ENCODE data around the gene ZNF385D. TPM values are rescaled to one million over a fixed set of nuclear protein-coding genes. Genes with fewer than 3 reads are reported as not detected.

Gene ZNF385D
- total and polyA plus RNA-seq, 2 of the 13 experiments (the other 11 are each of a cell fraction or from before 2014, with no cell fraction given), result not detected

DNA sequence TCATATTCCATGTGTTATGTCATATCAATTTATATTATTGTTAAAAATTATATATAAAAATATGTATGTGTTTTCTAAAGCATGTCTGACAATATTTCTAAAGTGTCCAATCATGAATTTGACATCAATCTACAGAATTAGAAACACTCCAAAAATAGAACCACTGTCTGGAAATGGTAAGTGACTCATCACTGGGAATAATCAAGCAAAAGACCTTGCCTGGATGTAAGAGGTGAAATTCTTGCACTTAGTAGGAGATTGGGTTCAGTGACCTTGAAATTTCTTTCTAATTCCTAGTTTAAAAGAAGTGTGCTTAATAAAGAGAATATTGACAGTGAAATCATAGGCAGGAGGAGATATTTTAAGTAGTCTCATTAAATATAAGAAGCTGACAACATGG is 188.8 kb downstream of the ZNF385D start (continued):
- TF ChIP-seq ZNF337 (CRISPR knock-in tag; IDR thresholded peaks at IDR 0.05; ENCODE audit: borderline replicate concordance, low read depth) (no peak), RXRA (CRISPR knock-in tag; IDR thresholded peaks at IDR 0.05) (no peak), KDM5A (IDR thresholded peaks at IDR 0.05; ENCODE audit: borderline replicate concordance, low read length) (no peak)

DNA sequence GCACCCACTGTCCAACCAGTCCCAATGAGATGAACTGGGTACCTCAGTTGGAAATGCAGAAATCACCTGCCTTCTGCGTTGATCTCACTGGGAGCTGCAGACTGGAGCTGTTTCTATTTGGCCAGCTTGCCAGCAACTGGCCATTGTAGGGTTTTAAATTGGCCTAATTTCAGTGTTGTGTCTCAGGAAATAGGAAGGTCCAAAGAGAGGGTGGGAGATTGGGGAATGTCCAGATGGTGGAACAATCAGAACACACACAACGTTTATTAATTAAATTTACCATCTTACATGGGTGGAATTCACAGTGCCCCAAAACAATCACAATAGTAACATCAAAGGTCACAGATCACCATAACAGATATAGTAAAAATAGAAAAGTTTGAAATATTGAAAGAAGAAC is 189.5 kb downstream of the ZNF385D start:
- no peak overlapping the region for H3K27ac ChIP-seq (ENCODE audit: extremely low read length, insufficient read depth, low read length)
- no peaks in the 10 kb centered on the region for H4K20me1 ChIP-seq (ENCODE audit: insufficient read depth, low read length)
- H3K36me3 ChIP-seq (replicated peaks in 1 of 2; ENCODE audit: control insufficient read depth in 1 of 2, insufficient read depth in 2 of 2, low read length in 2 of 2), result no peaks in the 10 kb centered on the region
- POLR2A ChIA-PET, result no interaction called here
- FAIRE-seq (no peak), ATAC-seq (no peak), DNase-seq (ENCODE audit: low spot score) (no peak)
- no peak for TF ChIP-seq MYNN (CRISPR knock-in tag; IDR thresholded peaks at IDR 0.05; ENCODE audit: low read depth)
- no peak for TF ChIP-seq ATF7-NPFF (CRISPR knock-in tag; IDR thresholded peaks at IDR 0.05; ENCODE audit: low read depth)
- TF ChIP-seq ZNF382 (CRISPR knock-in tag; IDR thresholded peaks at IDR 0.05; ENCODE audit: borderline replicate concordance), result no peak
- no peak for TF ChIP-seq GPN1 (CRISPR knock-in tag; IDR thresholded peaks at IDR 0.05; ENCODE audit: borderline replicate concordance)
- TF ChIP-seq NCOR1 (IDR thresholded peaks at IDR 0.05; ENCODE audit: borderline replicate concordance, low read length), result no peak
- TF ChIP-seq RAD51 (IDR thresholded peaks at IDR 0.05; ENCODE audit: borderline replicate concordance), result no peak
- TF ChIP-seq, protein P1, sequence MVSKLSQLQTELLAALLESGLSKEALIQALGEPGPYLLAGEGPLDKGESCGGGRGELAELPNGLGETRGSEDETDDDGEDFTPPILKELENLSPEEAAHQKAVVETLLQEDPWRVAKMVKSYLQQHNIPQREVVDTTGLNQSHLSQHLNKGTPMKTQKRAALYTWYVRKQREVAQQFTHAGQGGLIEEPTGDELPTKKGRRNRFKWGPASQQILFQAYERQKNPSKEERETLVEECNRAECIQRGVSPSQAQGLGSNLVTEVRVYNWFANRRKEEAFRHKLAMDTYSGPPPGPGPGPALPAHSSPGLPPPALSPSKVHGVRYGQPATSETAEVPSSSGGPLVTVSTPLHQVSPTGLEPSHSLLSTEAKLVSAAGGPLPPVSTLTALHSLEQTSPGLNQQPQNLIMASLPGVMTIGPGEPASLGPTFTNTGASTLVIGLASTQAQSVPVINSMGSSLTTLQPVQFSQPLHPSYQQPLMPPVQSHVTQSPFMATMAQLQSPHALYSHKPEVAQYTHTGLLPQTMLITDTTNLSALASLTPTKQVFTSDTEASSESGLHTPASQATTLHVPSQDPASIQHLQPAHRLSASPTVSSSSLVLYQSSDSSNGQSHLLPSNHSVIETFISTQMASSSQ (IDR thresholded peaks at IDR 0.05; ENCODE audit: low read depth), result no peak
- TF ChIP-seq, protein P1 (CRISPR knock-in tag; IDR thresholded peaks at IDR 0.05; ENCODE audit: borderline replicate concordance), result no peak
- no peak for TF ChIP-seq U2AF1 (optimal IDR thresholded peaks at IDR 0.05; ENCODE audit: low read depth, low read length)
- H3K4me1 ChIP-seq (ENCODE audit: insufficient read depth, low read length), result no peaks in the 10 kb centered on the region
- H3K4me3 ChIP-seq (replicated peaks in 1 of 3; ENCODE audit: insufficient read depth in 1 of 3, low read depth in 2 of 3, low read length in 3 of 3), result no peak overlapping the region
- 9% methylated on average over 1 of the region's 2 CpGs for WGBS (ENCODE audit: low lambda C conversion rate)
- no TSS peak for BruUV-seq (replicated peaks)
- intact Hi-C loops (cut with micrococcal nuclease; ENCODE audit: unreplicated experiment) (no loop called here), in situ Hi-C loops (cut with HindIII; ENCODE audit: extremely low pct_ligation_motif_present, low pct_unique_long_range_greater_than_20kb) (no loop called here)
- no peak overlapping the region for H3K9ac ChIP-seq (ENCODE audit: insufficient read depth, low read depth, low read length)
- peaks cover 22% of the 10 kb centered on the region for H3K9me3 ChIP-seq (ENCODE audit: low read length)
- no peaks in the 10 kb centered on the region for H3K79me2 ChIP-seq (ENCODE audit: insufficient read depth, low read length)
- CTCF ChIA-PET (ENCODE audit: low intra/inter-chr PET ratio, low total read pairs), result no interaction called here
- H3K4me2 ChIP-seq (ENCODE audit: low read depth, low read length), result no peak overlapping the region
- no peaks in the 10 kb centered on the region for H3K27me3 ChIP-seq (ENCODE audit: control insufficient read depth in 1 of 2, insufficient read depth in 2 of 2, low read length in 2 of 2)
- no peak overlapping the region for H2AFZ ChIP-seq (ENCODE audit: low read length)

Measured in HepG2 (cell line).